Skeletal muscle satellite cell (primary cell): ENCODE data around the gene ABHD4.
"Not testable (repeated sequence)": the region's sequence is repeated elsewhere in the genome, so short reads cannot be mapped to it uniquely, and the experiment has no call there.

Source experiments
- H3K27me3 ChIP-seq: 2 replicates; pipeline ENCODE4 v1.7.0; 2013; ENCODE audit warnings: low read length; ENCODE audit not compliant: control insufficient read depth, insufficient read depth
- H3K36me3 ChIP-seq: 2 replicates; pipeline ENCODE4 v1.7.0; 2013; ENCODE audit warnings: mild to moderate bottlenecking, control low read depth, low read length; ENCODE audit not compliant: insufficient read depth
- H3K4me1 ChIP-seq: 2 replicates; pipeline ENCODE4 v1.7.0; 2013; ENCODE audit warnings: low read length; ENCODE audit not compliant: control insufficient read depth, insufficient read depth
- H3K4me2 ChIP-seq: 2 replicates; pipeline ENCODE4 v1.7.0; 2013; ENCODE audit warnings: mild to moderate bottlenecking, low read length
- H3K4me3 ChIP-seq: 2 replicates; pipeline ENCODE4 v1.7.0; 2013; ENCODE audit warnings: low read length
- H3K9ac ChIP-seq: 2 replicates; pipeline ENCODE4 v1.7.0; 2013; ENCODE audit warnings: mild to moderate bottlenecking, low read depth, low read length, moderate library complexity
- H3K9me3 ChIP-seq: replicated peaks from 2 replicates; pipeline ENCODE4 v1.7.0; 2013; ENCODE audit warnings: mild to moderate bottlenecking, control low read depth, low read length

The ABHD4 gene

DNA sequence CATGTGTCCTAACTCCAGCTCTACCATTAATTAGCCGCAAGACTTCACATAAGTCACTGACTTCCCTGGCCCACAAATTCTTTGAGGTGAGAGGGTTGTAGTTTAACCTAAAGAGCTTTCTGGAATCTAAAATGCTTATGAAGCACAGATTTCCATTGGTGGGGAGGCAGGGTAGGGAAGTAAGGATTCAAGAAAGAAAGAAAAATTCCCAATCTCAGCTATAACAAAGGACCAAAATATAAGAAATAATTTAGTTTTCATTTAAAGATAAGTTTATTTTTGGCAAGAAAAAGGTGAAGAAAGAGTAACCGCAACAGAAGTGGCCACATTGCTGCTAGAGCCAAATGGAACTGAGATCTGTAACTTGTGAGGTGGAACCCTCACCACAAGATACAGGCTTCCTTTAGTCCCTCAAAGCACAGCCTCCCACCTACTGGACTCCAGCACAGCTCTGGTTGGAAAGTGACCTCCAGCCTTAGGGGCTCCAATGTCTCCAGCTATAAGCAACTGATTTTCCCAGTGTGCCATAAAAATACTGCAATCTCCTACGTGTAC, 32.6 kb upstream of the ABHD4 start:
- H3K9me3 ChIP-seq = no peaks in the 10 kb centered on the region
- H3K4me2 ChIP-seq = no peak overlapping the region
- no peaks in the 10 kb centered on the region for H3K27me3 ChIP-seq
- H3K4me3 ChIP-seq = no peak overlapping the region
- peaks cover 4% of the 10 kb centered on the region for H3K4me1 ChIP-seq
- H3K36me3 ChIP-seq = peaks cover 68% of the 10 kb centered on the region
- no peak overlapping the region for H3K9ac ChIP-seq

DNA sequence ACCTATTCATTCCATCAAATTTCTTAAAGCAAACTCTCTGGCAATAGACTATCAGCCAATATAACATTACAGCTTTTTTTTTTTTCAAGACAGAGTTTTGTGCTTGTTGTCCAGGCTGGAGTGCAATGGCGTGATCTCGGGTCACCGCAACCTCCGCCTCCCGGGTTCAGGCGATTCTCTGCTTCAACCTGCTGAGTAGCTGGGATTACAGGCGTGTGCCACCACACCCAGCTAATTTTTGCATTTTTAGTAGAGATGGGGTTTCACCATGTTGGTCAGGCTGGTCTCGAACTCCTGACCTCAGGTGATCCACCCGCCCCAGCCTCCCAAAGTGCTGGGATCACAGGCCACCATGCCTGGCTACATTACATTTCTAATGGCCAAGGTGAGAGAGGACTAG, 31.8 kb upstream of the ABHD4 start:
- H3K4me2 ChIP-seq, H3K4me1 ChIP-seq, H3K9me3 ChIP-seq, H3K4me3 ChIP-seq, H3K9ac ChIP-seq, H3K27me3 ChIP-seq: not testable (repeated sequence)
- H3K36me3 ChIP-seq = peaks cover 67% of the 10 kb centered on the region

DNA sequence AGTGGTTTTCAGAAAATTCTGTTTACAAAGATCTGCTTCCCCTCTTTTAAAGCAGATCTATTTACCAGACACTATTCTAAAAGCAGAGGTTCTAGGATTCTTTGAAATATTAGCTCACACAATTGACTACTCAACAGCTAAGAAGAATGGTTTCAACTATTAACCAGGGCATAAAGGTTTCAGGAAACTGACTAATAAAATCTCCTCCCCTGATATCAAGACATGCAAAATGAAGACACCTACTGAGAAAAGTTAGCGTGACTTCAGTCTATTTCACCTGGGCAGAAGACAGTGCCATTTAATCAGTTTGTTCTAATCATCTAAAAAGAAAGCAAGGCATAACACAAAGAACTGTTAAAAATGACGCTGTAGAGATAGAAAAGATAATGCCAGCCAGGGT, 31.3 kb upstream of the ABHD4 start:
- H3K4me1 ChIP-seq = peaks cover 9% of the 10 kb centered on the region
- H3K9me3 ChIP-seq = no peaks in the 10 kb centered on the region
- no peaks in the 10 kb centered on the region for H3K27me3 ChIP-seq
- H3K4me2 ChIP-seq = no peak overlapping the region
- no peak overlapping the region for H3K9ac ChIP-seq
- no peak overlapping the region for H3K4me3 ChIP-seq
- peaks cover 69% of the 10 kb centered on the region for H3K36me3 ChIP-seq

DNA sequence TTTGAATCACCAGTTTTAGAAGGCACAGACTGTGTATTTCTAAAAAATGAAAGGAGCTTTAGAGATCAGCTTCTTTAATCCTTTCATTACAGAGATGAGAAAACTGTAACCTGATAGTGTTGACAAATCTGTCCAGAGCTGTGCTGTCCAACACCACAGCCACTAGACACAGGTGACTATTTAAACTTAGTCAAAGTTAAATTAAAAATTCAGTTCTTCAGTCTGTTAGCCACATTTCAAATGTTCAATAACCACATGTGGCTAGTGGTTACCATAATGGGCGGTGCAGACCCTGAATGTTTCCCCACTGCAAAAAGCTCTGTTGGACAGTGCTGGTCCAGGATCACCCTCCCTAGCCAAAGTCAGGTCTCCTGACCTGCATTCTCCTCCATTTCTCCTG, 30.7 kb upstream of the ABHD4 start:
- Histone ChIP-seq H3K9ac (no peak overlapping the region), H3K36me3 (peaks cover 75% of the 10 kb centered on the region), H3K4me1 (peaks cover 15% of the 10 kb centered on the region)

DNA sequence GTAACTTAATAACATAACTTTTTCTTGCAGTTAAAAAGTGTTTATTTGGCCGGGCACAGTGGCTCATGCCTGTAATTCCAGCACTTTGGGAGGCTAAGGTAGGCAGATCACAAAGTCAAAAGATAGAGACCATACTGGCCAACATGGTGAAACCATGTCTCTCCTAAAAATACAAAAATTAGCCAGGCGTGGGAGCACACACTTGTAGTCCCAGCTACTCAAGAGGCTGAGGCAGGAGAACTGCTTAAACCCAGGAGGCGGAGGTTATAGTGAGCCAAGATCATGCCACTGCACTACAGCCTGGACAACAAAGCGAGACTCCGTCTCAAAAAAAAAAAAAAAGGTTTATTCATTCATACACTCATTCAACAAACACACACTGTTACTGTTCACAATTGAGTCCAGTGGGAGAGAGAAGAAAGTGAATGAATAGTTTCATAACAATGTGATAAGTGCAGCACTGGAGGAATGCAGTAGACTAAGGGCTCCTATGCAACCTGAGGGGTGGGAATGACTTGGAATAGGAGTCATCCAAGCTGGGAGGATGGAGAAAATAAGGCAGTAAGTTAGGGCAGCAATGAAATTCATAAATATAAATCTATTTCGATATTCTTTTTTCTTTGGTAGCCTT, 28.9 kb upstream of the ABHD4 start:
- H3K27me3 ChIP-seq = no peaks in the 10 kb centered on the region
- no peak overlapping the region for H3K4me3 ChIP-seq
- H3K9ac ChIP-seq = no peak overlapping the region
- peaks cover 79% of the 10 kb centered on the region for H3K36me3 ChIP-seq
- peaks cover 23% of the 10 kb centered on the region for H3K4me1 ChIP-seq
- no peaks in the 10 kb centered on the region for H3K9me3 ChIP-seq
- no peak overlapping the region for H3K4me2 ChIP-seq

More for the DNA sequence above, 30.7 kb upstream of the ABHD4 start:
- Histone ChIP-seq H3K4me3 (no peak overlapping the region), H3K4me2 (no peak overlapping the region), H3K27me3 (no peaks in the 10 kb centered on the region), H3K9me3 (no peaks in the 10 kb centered on the region)

DNA sequence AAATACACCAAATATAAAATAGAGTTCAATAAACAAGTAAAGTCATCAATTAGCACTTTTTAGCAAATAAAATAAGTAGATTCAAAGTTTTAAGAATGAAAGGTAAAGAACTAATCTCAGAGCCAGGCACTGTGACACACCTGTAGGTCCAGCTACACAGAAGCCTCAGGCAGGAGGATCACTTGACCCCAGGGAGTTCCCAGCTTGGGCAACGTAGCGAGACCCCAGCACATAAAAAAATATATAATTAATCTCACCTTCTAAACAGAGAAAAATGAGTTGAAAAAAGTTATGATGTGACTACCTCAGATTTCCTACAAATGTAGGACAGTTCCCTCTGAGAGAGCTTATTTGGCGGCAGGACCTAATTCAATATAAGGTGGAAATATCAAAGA, 28.4 kb upstream of the ABHD4 start:
- Histone ChIP-seq H3K36me3 (peaks cover 79% of the 10 kb centered on the region), H3K4me3 (no peak overlapping the region), H3K9me3 (no peaks in the 10 kb centered on the region), H3K4me2 (no peak overlapping the region), H3K4me1 (peaks cover 23% of the 10 kb centered on the region), H3K9ac (no peak overlapping the region), H3K27me3 (no peaks in the 10 kb centered on the region)

DNA sequence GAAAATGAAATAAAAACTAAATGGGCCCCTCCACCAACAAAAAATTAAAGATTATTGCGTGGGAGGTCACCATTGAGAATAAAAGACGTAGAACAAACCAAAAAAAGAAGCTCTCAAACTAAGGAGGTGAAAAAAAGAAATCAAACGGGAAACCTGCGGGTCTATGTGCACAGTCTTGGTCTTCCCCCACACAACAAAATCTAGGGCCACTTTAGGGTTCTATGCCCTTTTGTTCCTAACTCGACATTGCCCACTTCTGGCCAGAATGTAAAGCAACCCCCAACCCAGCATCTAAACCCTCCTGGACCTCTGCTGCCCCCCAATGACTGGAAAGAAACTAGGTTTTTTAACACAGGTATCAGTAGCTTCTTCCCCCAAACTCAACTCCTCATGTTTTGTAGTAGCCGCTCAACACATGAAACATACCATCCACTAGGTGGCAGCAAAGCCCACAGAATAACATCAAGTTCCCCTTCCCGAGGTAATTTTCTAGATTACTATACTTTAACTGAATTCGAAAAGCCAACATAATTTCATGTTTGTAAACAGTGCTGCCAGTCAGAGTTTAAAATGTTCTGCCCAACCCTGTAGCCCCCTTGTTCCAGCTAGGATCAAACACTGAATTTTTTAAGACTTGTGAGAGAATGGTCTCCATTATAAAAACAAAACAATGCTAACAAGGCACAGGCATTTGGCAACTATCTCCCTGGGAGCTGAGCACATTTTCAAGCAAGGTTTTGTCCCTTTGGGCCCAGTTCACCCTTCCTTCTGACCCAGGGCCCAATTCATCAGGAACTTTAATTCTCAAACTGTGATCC, 27.8 kb upstream of the ABHD4 start:
- Histone ChIP-seq H3K4me3 (no peak overlapping the region), H3K36me3 (peaks cover 80% of the 10 kb centered on the region), H3K4me1 (peaks cover 23% of the 10 kb centered on the region), H3K9me3 (no peaks in the 10 kb centered on the region), H3K27me3 (no peaks in the 10 kb centered on the region), H3K4me2 (no peak overlapping the region), H3K9ac (no peak overlapping the region)

DNA sequence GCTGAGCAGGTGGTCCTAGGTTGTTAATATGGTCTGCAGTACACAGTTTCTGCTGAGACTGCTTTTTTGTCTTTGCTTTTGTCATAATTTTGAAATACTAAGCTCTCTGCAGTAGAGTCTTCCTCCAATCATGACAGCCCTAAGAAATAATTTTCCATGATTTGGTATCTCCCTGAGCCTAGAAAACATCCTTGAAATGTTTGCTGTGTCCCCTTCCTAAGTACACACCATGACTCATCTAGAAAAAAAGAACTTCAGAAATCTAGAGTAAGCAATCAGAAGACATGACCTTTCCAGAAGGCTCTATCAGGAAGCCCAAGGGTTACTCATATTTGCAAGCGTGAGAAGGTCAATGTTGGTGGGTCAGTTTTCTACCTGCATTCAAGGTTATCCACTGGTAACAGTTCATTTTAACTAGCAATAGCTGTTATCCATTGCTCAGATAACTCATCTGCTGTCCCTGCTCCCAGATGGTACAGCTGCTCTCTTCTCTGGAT, 25.5 kb upstream of the ABHD4 start:
- Histone ChIP-seq H3K9me3 (no peaks in the 10 kb centered on the region), H3K4me1 (peaks cover 23% of the 10 kb centered on the region), H3K9ac (peak overlapping the region; percentile 41), H3K27me3 (no peaks in the 10 kb centered on the region), H3K36me3 (peaks cover 67% of the 10 kb centered on the region), H3K4me2 (peak overlapping the region; percentile 1), H3K4me3 (no peak overlapping the region)

DNA sequence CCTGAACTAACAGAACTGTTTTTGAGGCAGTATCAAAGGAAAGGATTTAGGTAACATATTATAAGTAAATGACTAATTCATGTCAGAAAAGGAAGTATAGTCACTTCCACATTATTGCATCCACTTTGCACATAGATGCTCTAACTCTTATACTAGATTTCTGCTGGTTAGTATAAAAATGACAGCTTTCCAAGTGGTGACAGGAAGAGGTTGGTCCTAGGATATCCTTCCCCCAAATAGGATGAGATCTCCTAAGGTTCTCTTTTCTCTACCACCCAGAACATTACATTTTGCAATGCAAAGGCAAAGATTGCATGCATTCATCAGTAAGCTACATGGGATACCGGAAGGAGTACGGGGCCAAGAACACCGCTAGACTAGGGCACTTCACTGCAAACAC, 24.3 kb upstream of the ABHD4 start:
- Histone ChIP-seq H3K4me3 (no peak overlapping the region), H3K36me3 (peaks cover 57% of the 10 kb centered on the region), H3K9ac (no peak overlapping the region), H3K4me2 (no peak overlapping the region), H3K9me3 (no peaks in the 10 kb centered on the region), H3K27me3 (no peaks in the 10 kb centered on the region), H3K4me1 (peaks cover 23% of the 10 kb centered on the region)

DNA sequence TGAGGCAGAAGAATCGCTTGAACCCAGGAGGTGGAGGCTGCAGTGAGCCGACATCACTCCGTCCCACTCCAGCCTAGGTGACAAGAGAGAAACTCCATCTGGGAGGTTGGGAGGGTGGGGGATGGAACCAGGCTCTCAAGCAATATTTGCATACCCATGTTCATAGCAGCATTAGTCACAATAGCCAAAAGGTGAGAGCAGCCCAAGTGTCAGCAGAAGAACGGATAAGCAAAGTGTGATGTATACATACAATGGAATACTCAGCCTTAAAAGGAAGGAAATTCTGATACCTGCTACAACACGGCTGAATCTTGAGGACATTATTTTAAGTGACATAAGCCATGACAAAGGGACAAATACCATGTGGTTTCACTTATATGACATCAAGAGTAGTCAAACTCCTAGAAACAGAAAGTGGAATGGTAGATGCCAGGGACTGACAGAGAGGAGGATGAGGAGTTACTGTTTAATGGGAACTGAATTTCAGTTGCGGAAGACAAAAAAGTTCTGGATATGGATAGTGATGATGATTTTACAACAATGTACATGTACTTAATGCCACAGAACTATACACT, 20.7 kb upstream of the ABHD4 start:
- Histone ChIP-seq H3K4me2 (no peak overlapping the region), H3K4me3 (no peak overlapping the region), H3K36me3 (peaks cover 38% of the 10 kb centered on the region), H3K27me3 (no peaks in the 10 kb centered on the region), H3K9ac (no peak overlapping the region), H3K4me1 (peaks cover 8% of the 10 kb centered on the region), H3K9me3 (no peaks in the 10 kb centered on the region)

DNA sequence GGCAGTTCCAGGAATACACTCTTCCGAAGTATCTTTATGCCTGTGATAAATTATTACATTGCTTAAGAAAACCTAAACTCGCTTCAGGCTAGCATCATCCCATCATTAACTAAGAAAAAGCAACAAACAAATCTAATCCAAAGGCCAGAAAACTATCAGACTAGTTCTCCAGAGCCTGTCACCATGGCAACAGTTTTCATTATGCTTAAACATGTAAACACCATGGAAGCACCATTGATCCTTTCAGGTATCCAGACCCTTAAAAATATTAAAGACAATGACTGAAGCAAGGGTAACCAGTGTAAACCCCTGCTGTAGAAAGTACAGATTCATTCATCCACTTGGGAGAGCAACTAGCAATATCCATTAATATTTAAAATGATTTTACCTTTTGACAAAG, 18.9 kb upstream of the ABHD4 start:
- H3K9me3 ChIP-seq = no peaks in the 10 kb centered on the region
- no peaks in the 10 kb centered on the region for H3K4me1 ChIP-seq
- no peak overlapping the region for H3K4me3 ChIP-seq
- no peaks in the 10 kb centered on the region for H3K27me3 ChIP-seq
- peaks cover 32% of the 10 kb centered on the region for H3K36me3 ChIP-seq
- no peak overlapping the region for H3K4me2 ChIP-seq
- no peak overlapping the region for H3K9ac ChIP-seq
